MM.1S (cell line): ENCODE results near the gene OAS1.

Experiments used
- EZH2 ChIP-seq: fragments of 300-600 bp; sonication (generic); optimal IDR thresholded peaks from 2 replicates; pipeline ENCODE3; 2017; ENCODE audit warnings: low read depth, mild to moderate bottlenecking, antibody characterized with exemption, low read length, mixed read lengths
- TF ChIP-seq, protein P1 (sequence below): fragments of 300-600 bp; sonication (generic); IDR thresholded peaks from 2 replicates; pipeline ENCODE4 v1.5.1; 2016; ENCODE audit warnings: antibody characterized with exemption, low read length, mixed read lengths

DNA sequence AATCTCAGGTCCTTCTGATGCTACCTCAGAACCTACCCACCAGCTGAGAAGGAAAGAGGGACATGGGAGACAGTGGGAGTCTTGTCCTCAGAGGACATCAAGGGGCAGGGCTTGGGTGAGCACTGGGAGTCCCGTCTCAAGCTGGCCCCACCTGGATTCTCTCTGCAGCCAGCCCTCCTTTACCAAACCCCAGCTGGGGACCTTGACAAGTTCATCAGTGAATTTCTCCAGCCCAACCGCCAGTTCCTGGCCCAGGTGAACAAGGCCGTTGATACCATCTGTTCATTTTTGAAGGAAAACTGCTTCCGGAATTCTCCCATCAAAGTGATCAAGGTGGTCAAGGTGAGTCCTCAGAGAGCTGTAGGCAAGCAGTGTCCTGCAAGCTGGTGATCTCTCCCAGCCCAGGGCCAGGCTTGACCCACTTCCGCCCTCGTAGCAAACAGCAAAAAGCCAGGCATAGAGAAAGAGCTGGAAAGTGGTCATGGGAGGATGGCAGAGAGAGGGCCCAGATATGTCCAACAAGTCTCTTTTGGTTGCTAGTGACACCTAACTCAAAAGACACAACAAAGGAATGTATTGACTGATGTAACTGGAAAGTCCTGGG is 57.4 kb downstream of the OAS1 start:
- TF ChIP-seq, protein P1, sequence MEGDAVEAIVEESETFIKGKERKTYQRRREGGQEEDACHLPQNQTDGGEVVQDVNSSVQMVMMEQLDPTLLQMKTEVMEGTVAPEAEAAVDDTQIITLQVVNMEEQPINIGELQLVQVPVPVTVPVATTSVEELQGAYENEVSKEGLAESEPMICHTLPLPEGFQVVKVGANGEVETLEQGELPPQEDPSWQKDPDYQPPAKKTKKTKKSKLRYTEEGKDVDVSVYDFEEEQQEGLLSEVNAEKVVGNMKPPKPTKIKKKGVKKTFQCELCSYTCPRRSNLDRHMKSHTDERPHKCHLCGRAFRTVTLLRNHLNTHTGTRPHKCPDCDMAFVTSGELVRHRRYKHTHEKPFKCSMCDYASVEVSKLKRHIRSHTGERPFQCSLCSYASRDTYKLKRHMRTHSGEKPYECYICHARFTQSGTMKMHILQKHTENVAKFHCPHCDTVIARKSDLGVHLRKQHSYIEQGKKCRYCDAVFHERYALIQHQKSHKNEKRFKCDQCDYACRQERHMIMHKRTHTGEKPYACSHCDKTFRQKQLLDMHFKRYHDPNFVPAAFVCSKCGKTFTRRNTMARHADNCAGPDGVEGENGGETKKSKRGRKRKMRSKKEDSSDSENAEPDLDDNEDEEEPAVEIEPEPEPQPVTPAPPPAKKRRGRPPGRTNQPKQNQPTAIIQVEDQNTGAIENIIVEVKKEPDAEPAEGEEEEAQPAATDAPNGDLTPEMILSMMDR, result no peak
- TF ChIP-seq EZH2, result no peak
